ENCODE data around the gene RIMS4. TPM values are rescaled to one million over a fixed set of nuclear protein-coding genes. Genes with fewer than 3 reads are reported as not detected.

RIMS4 gene
- total and polyA plus RNA-seq, 10 of the 15 experiments (the other 5 are each of a cell fraction or from before 2014, with no cell fraction given): under 0.01 to 0.07 (median 0.05) TPM; not detected in 5

DNA sequence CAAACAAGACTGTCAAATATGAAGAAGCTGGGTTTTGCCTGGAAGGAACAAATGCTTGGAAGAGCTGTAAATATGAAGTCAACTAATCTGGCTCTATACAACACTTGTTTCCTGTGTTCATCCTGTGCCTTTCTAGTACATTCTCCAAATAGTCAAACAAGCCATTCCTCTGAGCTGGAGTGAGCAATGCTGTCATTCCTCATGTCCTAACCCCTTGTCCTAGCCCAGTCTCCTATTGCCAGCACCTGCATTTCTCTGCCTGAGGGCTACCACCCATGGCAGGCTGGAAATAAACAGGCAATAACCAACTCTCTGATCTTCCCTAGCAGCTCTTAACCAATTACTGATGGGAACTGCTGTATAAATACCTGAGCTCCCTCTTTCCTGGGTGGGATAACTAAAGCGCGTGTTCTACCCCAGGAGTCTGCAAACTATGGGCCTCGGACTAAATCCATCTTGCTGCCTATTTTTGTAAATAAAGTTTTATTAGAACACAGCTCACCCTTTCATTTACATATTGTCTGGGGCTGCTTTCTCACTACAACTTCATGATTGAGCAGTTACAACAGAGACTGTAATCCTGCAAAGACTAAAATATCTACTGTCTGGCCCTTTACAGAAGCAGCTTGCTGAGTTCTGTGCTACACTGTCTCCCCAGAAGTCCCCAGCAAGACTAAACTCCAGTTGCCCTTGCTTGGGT lies 13.4 kb downstream of the RIMS4 start (continued):
- TF ChIP-seq, protein P1, sequence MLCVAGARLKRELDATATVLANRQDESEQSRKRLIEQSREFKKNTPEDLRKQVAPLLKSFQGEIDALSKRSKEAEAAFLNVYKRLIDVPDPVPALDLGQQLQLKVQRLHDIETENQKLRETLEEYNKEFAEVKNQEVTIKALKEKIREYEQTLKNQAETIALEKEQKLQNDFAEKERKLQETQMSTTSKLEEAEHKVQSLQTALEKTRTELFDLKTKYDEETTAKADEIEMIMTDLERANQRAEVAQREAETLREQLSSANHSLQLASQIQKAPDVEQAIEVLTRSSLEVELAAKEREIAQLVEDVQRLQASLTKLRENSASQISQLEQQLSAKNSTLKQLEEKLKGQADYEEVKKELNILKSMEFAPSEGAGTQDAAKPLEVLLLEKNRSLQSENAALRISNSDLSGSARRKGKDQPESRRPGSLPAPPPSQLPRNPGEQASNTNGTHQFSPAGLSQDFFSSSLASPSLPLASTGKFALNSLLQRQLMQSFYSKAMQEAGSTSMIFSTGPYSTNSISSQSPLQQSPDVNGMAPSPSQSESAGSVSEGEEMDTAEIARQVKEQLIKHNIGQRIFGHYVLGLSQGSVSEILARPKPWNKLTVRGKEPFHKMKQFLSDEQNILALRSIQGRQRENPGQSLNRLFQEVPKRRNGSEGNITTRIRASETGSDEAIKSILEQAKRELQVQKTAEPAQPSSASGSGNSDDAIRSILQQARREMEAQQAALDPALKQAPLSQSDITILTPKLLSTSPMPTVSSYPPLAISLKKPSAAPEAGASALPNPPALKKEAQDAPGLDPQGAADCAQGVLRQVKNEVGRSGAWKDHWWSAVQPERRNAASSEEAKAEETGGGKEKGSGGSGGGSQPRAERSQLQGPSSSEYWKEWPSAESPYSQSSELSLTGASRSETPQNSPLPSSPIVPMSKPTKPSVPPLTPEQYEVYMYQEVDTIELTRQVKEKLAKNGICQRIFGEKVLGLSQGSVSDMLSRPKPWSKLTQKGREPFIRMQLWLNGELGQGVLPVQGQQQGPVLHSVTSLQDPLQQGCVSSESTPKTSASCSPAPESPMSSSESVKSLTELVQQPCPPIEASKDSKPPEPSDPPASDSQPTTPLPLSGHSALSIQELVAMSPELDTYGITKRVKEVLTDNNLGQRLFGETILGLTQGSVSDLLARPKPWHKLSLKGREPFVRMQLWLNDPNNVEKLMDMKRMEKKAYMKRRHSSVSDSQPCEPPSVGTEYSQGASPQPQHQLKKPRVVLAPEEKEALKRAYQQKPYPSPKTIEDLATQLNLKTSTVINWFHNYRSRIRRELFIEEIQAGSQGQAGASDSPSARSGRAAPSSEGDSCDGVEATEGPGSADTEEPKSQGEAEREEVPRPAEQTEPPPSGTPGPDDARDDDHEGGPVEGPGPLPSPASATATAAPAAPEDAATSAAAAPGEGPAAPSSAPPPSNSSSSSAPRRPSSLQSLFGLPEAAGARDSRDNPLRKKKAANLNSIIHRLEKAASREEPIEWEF (IDR thresholded peaks at IDR 0.05; ENCODE audit: insufficient replicate concordance, low read depth, low read length): no peak
- TF ChIP-seq ATF7 (IDR thresholded peaks at IDR 0.05; ENCODE audit: low read depth) (no peak), RUNX3 (IDR thresholded peaks at IDR 0.05; ENCODE audit: low read length) (no peak)

DNA sequence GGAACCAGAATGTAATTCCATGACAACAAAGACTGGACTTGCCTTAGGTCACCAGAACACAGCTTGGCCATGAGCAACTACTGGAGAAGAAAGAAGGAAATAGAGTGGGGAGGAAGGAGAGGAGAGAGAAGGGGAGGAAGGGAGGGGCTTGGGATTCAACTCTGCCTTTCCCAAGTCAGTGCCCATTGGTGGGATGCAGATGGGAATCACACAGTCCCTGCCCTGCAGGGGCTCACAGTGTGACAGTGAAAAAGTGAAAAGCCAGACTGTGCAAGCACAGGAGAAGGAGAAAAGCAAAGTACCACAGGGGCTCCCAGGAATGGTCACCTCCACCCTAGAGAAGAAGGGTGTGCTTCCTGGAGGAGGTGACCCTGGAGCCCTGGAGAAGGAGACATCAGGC lies 14.0 kb downstream of the RIMS4 start:
- ATAC-seq: no peak
- H3K27ac ChIP-seq (ENCODE audit: control insufficient read depth, insufficient read depth): no peak overlapping the region
- H3K79me2 ChIP-seq (ENCODE audit: control insufficient read depth, insufficient read depth, low read length): no peaks in the 10 kb centered on the region
- no peak overlapping the region for H3K4me2 ChIP-seq (ENCODE audit: control insufficient read depth, insufficient read depth)
- no peak for FAIRE-seq
- in situ Hi-C loops (cut with MboI): no loop called here
- no peaks in the 10 kb centered on the region; a peak in 2 of 4 replicates for H3K27me3 ChIP-seq (replicated peaks in 1 of 2; ENCODE audit: control insufficient read depth in 2 of 2, insufficient read depth in 2 of 2, low read length in 1 of 2)
- H2AFZ ChIP-seq (ENCODE audit: control insufficient read depth, low read depth, low read length): no peak overlapping the region
- TF ChIP-seq, protein P2, sequence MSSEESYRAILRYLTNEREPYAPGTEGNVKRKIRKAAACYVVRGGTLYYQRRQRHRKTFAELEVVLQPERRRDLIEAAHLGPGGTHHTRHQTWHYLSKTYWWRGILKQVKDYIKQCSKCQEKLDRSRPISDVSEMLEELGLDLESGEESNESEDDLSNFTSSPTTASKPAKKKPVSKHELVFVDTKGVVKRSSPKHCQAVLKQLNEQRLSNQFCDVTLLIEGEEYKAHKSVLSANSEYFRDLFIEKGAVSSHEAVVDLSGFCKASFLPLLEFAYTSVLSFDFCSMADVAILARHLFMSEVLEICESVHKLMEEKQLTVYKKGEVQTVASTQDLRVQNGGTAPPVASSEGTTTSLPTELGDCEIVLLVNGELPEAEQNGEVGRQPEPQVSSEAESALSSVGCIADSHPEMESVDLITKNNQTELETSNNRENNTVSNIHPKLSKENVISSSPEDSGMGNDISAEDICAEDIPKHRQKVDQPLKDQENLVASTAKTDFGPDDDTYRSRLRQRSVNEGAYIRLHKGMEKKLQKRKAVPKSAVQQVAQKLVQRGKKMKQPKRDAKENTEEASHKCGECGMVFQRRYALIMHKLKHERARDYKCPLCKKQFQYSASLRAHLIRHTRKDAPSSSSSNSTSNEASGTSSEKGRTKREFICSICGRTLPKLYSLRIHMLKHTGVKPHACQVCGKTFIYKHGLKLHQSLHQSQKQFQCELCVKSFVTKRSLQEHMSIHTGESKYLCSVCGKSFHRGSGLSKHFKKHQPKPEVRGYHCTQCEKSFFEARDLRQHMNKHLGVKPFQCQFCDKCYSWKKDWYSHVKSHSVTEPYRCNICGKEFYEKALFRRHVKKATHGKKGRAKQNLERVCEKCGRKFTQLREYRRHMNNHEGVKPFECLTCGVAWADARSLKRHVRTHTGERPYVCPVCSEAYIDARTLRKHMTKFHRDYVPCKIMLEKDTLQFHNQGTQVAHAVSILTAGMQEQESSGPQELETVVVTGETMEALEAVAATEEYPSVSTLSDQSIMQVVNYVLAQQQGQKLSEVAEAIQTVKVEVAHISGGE (CRISPR knock-in tag; IDR thresholded peaks at IDR 0.05): no peak
- ChIA-PET POLR2A (no interaction called here), SMC1A (ENCODE audit: uncharacterized antibody, unreplicated experiment) (interaction anchor here (0.6 kb wide), 1 partner anchor 161 kb away, joined by 3 read pairs; no protein-coding TSS in a partner anchor), RAD21 (ENCODE audit: unreplicated experiment) (no interaction called here), CTCF (no interaction called here)
- no peak overlapping the region for H3K4me3 ChIP-seq
- H3K9me3 ChIP-seq (replicated peaks; ENCODE audit: control insufficient read depth, insufficient read depth, low read length): no peaks in the 10 kb centered on the region
- no peaks in the 10 kb centered on the region for H3K36me3 ChIP-seq (ENCODE audit: control insufficient read depth in 2 of 2, insufficient read depth in 2 of 2, low read length in 1 of 2)
- no peaks in the 10 kb centered on the region for H3K4me1 ChIP-seq (ENCODE audit: control insufficient read depth, insufficient read depth, low read length)
- H3K9ac ChIP-seq (ENCODE audit: control insufficient read depth, insufficient read depth, low read length): no peak overlapping the region
- DNase-seq (ENCODE audit: low read depth, low spot score): no peak
- intact Hi-C loops (cut with micrococcal nuclease; ENCODE audit: unreplicated experiment): no loop called here
- BruUV-seq (replicated peaks): no TSS peak
- H4K20me1 ChIP-seq (ENCODE audit: control insufficient read depth, insufficient read depth): no peaks in the 10 kb centered on the region
